Right atrium auricular region (tissue), 2 donors: ENCODE data around the gene KTN1. TPM values are rescaled to one million over a fixed set of nuclear protein-coding genes. Genes with fewer than 3 reads are reported as not detected.

Source experiments
- DNase-seq: peaks from one replicate; pipeline ENCODE4 v3.0.0-alpha.2; 2019; ENCODE audit warnings: low spot score
- H3K27ac ChIP-seq, 2 donors: fragments of 200-600 bp; sonication (generic); 1 replicate in 1 of 2; 2 replicates in 1 of 2; pipeline ENCODE4 v1.5.1; 2016 to 2019
- H3K27me3 ChIP-seq, 2 donors: fragments of 200-600 bp; sonication (generic); one replicate each; pipeline versions ENCODE4 v1.5.1 to v1.6.0; 2017 to 2019
- H3K36me3 ChIP-seq: fragments of 200-600 bp; sonication (generic); one replicate; pipeline ENCODE4 v1.5.1; 2016
- H3K4me1 ChIP-seq, 2 donors: fragments of 200-600 bp; sonication (generic); one replicate each; pipeline versions ENCODE4 v1.5.1 to v1.6.0; 2017 to 2019
- H3K4me3 ChIP-seq, 2 donors: fragments of 200-600 bp; sonication (generic); 1 replicate in 1 of 2; 2 replicates in 1 of 2; pipeline ENCODE4 v1.5.1; 2017 to 2019; ENCODE audit warnings: mild to moderate bottlenecking in 1 of 2, moderate library complexity in 1 of 2
- H3K9me3 ChIP-seq, 2 donors: fragments of 200-600 bp; sonication (generic); one replicate each; pipeline ENCODE4 v1.5.1; 2019
- CTCF ChIP-seq, 2 donors: fragments of 200-600 bp; sonication (generic); IDR thresholded peaks; one replicate each; pipeline ENCODE4 v1.5.1; 2019; ENCODE audit warnings: antibody characterized with exemption in 2 of 2
- total RNA-seq, 2 donors: library from RNA; depleted of rRNA; stranded (reverse); fragments of >200 nt; gene quantifications; one replicate each; pipeline ENCODE4 v1.1.0, GENCODE V29; 2016

KTN1 gene
- total RNA-seq = 100 to 1,000 TPM; 128 to 209 TPM

DNA sequence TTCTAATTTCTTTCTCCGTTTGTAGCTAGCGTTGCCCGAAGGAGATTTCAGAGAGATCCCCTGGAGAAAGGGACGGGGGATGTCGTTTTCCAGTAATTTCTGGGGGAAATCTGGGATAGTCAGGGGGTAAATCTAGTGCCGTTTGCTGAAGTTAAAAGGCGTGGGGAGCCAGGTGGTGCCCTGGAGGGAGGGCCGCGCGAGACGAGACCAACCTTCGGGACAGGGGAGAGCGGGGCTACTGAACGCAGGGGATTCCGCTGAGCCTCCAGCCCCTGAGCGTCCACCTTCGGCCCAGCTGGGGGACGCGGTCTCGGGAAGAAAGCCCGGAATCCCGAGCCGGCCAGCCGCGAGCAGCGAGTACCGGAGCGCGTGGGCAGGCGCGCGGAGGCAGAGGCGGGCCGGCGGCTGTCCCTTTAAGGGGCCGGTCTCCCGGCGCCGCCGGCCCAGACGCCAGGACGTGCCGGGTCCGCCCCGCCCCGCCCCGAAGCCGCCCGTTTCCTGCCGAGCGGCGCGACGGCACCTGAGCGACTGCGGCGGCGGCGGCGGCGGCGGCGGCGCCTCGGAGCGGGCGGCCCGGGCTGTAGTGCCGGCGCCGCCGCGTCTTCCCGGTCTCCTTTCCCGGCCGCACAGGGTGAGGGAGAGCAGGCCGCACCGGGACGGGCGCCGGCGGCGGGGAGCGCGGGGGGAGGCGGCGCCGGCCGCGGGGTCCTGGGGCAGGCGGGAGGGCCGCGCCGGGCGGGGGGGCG, at the start of gene KTN1:
TSS of gene KTN1 (plus strand) at position 484 of the 746 bp plus-strand sequence. CDS start 31,842 bp downstream, outside the sequence.
- TF ChIP-seq CTCF (IDR thresholded peaks at IDR 0.05) = no peak
- H3K4me3 ChIP-seq = peak within 1 kb of the TSS; percentile 91 to 95
- H3K9me3 ChIP-seq = no peaks in the 10 kb centered on the region
- no peaks in the 10 kb centered on the region for H3K36me3 ChIP-seq
- no peaks in the 10 kb centered on the region for H3K27me3 ChIP-seq
- DNase-seq = peak; percentile 68
- H3K4me1 ChIP-seq = peaks cover 0 to 46% of the 10 kb centered on the region in 2 donors
- H3K27ac ChIP-seq = peak within 1 kb of the TSS; percentile 98

DNA sequence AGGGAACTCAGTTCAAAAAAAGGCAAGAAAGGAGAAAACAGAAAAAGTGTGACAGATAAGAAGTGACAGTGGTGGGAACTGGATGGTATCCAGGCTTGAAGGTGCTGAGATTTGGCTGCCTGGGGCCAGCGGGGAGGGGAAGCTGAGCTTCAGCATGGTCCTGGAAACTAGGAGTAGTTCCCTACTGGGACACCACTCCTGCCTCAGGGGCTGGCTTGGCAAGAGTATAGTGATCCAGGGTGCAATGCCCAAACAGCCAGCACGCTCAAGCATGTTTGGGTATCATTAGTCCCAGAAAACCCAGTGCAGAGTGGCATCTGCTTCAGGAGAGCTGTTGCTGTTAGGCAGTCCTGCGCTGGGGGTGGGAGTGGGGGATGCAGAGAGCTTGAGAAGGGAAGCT, 49.5 kb upstream of the KTN1 start:
- no peak overlapping the region for H3K4me3 ChIP-seq

GRCh38 chr14:55532645-55533344, 47.2 kb upstream of the KTN1 start:
- H3K4me1 ChIP-seq = no peaks in the 10 kb centered on the region
- peaks cover 0 to 8% of the 10 kb centered on the region in 2 donors for H3K9me3 ChIP-seq
- no peak for DNase-seq
- H3K4me3 ChIP-seq = no peak overlapping the region
- no peak overlapping the region for H3K27ac ChIP-seq
- TF ChIP-seq CTCF (IDR thresholded peaks at IDR 0.05) = no peak
- no peaks in the 10 kb centered on the region for H3K36me3 ChIP-seq
- H3K27me3 ChIP-seq = no peaks in the 10 kb centered on the region

More for the DNA sequence above, 49.5 kb upstream of the KTN1 start:
- Histone ChIP-seq H3K27ac (no peak overlapping the region), H3K9me3 (no peaks in the 10 kb centered on the region), H3K4me1 (no peaks in the 10 kb centered on the region), H3K27me3 (no peaks in the 10 kb centered on the region), H3K36me3 (no peaks in the 10 kb centered on the region)
- TF ChIP-seq CTCF (IDR thresholded peaks at IDR 0.05) = no peak
- no peak for DNase-seq

DNA sequence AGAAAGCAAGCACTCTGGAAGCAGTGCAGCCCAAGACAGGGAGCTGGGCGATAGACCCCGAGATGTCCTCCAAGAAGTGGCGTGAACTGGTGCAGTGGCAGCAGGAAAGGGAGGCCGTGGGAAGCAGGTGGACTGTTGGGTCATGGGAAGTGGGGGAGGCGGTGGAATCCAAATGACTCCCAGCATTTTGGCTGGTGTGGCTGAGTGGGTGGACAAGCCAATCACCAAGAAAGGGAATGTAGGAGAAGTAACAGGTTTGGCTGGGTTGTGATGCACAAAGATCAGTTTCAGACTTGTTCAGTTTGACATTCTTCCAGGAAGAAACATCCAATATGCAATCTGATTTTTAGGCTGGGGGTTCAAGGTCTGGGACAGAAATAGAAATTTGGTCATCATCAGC, 46.0 kb upstream of the KTN1 start:
- no peak for TF ChIP-seq CTCF (IDR thresholded peaks at IDR 0.05)
- Histone ChIP-seq H3K4me1 (no peaks in the 10 kb centered on the region), H3K36me3 (no peaks in the 10 kb centered on the region), H3K27ac (no peak overlapping the region), H3K4me3 (no peak overlapping the region), H3K27me3 (no peaks in the 10 kb centered on the region), H3K9me3 (peaks cover 0 to 8% of the 10 kb centered on the region in 2 donors)
- DNase-seq = no peak

DNA sequence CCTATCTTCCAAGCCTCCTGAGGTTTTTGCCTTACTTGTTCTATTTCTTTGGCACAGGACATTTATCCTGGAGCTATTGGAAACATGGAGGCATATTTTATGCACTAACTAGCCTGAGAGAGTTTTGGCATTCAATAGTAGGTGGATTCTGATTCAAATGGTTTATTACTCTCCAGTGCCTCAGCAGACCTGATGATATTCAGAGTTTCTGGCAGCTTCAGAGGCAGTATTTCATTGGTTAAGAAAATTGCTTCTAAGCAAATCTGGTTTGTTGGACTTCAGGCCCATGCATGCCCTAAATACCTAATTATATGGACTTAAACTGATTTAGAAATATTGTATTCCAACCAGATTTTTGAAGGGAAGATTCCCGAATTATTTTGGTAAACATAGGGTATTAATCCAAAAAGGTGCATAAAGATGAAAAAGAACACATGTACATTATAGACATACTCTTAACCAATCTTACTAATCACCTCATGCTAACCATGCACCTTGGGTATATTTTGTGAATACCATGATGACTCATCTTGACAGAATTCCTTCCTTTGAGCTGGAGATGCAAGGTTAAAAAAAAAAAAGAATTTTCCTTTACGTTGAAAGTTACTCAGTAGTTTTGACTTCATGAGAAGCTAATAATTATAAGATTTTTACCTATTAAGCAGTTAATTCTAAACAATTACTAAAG, 44.3 kb upstream of the KTN1 start:
- no peak for DNase-seq
- TF ChIP-seq CTCF (IDR thresholded peaks at IDR 0.05) = no peak
- Histone ChIP-seq H3K36me3 (no peaks in the 10 kb centered on the region), H3K27me3 (no peaks in the 10 kb centered on the region), H3K4me1 (no peaks in the 10 kb centered on the region), H3K27ac (no peak overlapping the region), H3K9me3 (peaks cover 0 to 8% of the 10 kb centered on the region in 2 donors), H3K4me3 (no peak overlapping the region)
